ENCODE data around the gene BORCS8.
"Not testable (repeated sequence)": the region's sequence is repeated elsewhere in the genome, so short reads cannot be mapped to it uniquely, and the experiment has no call there.

Gene BORCS8

GRCh38 chr19:19192078-19192882 lies at the start of gene BORCS8, which contains the start of gene RFXANK:
BORCS8 (minus strand) TSS chr19:19192152; CDS start chr19:19192117, 35 bp downstream.
RFXANK (plus strand) TSS chr19:19192258; CDS start chr19:19193947, 1,689 bp downstream.
- peak; percentile 100 for DNase-seq (ENCODE audit: low spot score)

GRCh38 chr19:19240476-19240875 lies 48.5 kb upstream of the BORCS8 start:
- no peak for DNase-seq (ENCODE audit: low spot score)

GRCh38 chr19:19239675-19240074 lies 47.7 kb upstream of the BORCS8 start:
- DNase-seq (ENCODE audit: low spot score) = no peak

- no peak for DNase-seq (ENCODE audit: low spot score)
These were observed 46.4 kb upstream of the BORCS8 start for GRCh38 chr19:19238126-19238894.

GRCh38 chr19:19236173-19236572 lies 44.2 kb upstream of the BORCS8 start:
- no peak for DNase-seq (ENCODE audit: low spot score)

- no peak for DNase-seq (ENCODE audit: low spot score)
These were observed 42.4 kb upstream of the BORCS8 start for GRCh38 chr19:19234220-19234816.

- no peak for DNase-seq (ENCODE audit: low spot score)
These were observed 40.3 kb upstream of the BORCS8 start for GRCh38 chr19:19232261-19232721.

GRCh38 chr19:19230999-19231398 lies 39.0 kb upstream of the BORCS8 start:
- no peak for DNase-seq (ENCODE audit: low spot score)

- no peak for DNase-seq (ENCODE audit: low spot score)
These were observed 37.7 kb upstream of the BORCS8 start for GRCh38 chr19:19229701-19230100.

GRCh38 chr19:19227217-19227616 lies 35.3 kb upstream of the BORCS8 start:
- no peak for DNase-seq (ENCODE audit: low spot score)

GRCh38 chr19:19226663-19227062 lies 34.7 kb upstream of the BORCS8 start:
- no peak for DNase-seq (ENCODE audit: low spot score)

GRCh38 chr19:19226204-19226603 lies 34.3 kb upstream of the BORCS8 start:
- DNase-seq (ENCODE audit: low spot score) = no peak

- peak; percentile 73 for DNase-seq (ENCODE audit: low spot score)
These were observed 33.0 kb upstream of the BORCS8 start for GRCh38 chr19:19224852-19225494.

GRCh38 chr19:19224150-19224851 lies 32.3 kb upstream of the BORCS8 start:
- DNase-seq (ENCODE audit: low spot score) = no peak

- DNase-seq (ENCODE audit: low spot score) = no peak
These were observed 31.7 kb upstream of the BORCS8 start for GRCh38 chr19:19223636-19224035.

GRCh38 chr19:19223060-19223459 lies 31.1 kb upstream of the BORCS8 start:
- DNase-seq (ENCODE audit: low spot score) = no peak

GRCh38 chr19:19221000-19221399 lies 29.0 kb upstream of the BORCS8 start:
- DNase-seq (ENCODE audit: low spot score) = not testable (repeated sequence)

- DNase-seq (ENCODE audit: low spot score) = no peak
These were observed 27.0 kb upstream of the BORCS8 start for GRCh38 chr19:19218911-19219310.

- no peak for DNase-seq (ENCODE audit: low spot score)
These were observed 25.1 kb upstream of the BORCS8 start for GRCh38 chr19:19217099-19217498.

GRCh38 chr19:19215792-19216191 lies 23.8 kb upstream of the BORCS8 start:
- no peak for DNase-seq (ENCODE audit: low spot score)

GRCh38 chr19:19214892-19215291 lies 22.9 kb upstream of the BORCS8 start:
- DNase-seq (ENCODE audit: low spot score) = peak; percentile 11

GRCh38 chr19:19214159-19214490 lies 22.2 kb upstream of the BORCS8 start:
- DNase-seq (ENCODE audit: low spot score) = no peak

Data from CD4-positive, alpha-beta T cell treated with Interleukin-2 at 100 ng/mL for 4 hours (primary cell).